HG03354 (cell line): Measurements from ENCODE around the gene RAD50.
"Not testable (repeated sequence)": the region's sequence is repeated elsewhere in the genome, so short reads cannot be mapped to it uniquely, and the experiment has no call there.

Experiments used
- ATAC-seq: cut with Tn5 transposase; IDR thresholded peaks from one replicate; pipeline ENCODE4 v1.9.1; 2021; ENCODE audit warnings: mild to moderate bottlenecking; ENCODE audit not compliant: unreplicated experiment, poor library complexity, severe bottlenecking

RAD50 gene

DNA sequence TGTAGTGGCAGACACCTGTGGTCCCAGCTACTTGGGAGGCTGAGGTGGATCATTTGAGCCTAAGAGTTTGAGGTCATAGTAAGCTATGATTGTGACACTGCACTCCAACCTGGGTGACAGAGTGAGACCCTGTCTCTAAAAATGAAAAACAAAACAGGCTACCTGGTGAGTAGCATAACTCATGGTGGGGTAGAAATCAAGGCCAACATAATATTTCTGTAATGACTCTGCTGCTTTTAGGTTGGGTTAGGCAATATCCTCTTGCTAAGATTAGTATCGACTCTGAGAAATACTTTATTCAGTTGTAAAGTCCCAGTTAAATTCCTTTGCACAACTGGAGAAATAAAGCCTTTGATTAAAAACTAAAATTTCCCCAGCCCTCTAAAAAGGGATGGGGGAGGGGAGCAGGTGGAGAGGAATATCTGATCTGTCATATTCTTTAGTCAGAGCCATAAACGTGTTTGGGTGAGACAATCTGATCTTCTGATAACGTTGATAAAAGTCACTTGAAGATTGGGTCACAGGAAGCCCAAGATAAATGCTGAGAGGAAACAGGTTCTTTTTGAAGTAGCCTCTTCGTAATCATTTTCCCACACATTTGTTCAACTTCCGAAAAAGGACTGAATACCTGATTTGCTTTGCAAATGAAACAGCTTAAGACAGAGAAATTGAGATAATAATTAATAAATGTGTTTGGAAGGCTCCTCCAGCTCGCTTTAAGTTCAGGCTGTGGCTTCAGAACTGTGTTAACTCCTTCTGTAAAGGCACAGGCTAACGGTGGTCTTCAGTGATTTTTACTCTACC, 132.0 kb downstream of the RAD50 start:
- ATAC-seq, result peak; percentile 64

DNA sequence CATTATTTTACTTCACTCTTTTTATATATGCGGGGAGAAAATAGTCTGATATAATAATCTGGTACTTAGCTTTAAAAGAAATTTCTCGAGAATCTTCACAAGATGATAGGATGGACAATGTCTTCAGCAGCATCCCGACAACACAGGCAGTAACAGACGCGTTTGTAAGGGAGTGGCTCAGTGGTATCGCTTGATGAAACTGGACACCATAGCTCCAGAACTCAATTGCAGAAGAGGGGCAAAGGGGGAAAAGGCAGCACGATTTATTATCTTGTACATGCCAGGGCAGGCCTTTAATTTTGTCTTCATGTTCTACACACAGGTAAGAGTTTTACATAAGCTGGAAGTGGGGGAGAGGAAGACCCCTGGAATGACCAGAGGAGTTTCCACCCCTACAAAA, 132.7 kb downstream of the RAD50 start:
- no peak for ATAC-seq

DNA sequence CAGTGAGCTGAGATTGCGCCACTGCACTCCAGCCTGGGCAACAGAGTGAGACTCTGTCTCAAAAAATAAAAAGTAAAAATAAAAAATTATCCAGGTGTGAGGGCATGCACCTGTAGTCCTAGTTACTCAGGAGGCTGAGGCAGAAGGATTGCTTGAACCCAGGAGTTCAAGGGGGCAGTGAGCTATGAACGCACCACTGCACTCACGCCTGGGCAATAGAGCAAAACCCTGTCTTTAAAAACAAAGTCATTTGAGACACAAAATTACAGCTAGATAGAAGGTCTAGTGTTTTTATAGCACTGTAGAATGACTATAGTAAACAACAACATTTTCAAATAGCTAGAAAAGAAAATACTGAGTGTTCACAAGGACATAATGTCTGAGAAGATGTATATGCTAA, 133.4 kb downstream of the RAD50 start:
- no peak for ATAC-seq

DNA sequence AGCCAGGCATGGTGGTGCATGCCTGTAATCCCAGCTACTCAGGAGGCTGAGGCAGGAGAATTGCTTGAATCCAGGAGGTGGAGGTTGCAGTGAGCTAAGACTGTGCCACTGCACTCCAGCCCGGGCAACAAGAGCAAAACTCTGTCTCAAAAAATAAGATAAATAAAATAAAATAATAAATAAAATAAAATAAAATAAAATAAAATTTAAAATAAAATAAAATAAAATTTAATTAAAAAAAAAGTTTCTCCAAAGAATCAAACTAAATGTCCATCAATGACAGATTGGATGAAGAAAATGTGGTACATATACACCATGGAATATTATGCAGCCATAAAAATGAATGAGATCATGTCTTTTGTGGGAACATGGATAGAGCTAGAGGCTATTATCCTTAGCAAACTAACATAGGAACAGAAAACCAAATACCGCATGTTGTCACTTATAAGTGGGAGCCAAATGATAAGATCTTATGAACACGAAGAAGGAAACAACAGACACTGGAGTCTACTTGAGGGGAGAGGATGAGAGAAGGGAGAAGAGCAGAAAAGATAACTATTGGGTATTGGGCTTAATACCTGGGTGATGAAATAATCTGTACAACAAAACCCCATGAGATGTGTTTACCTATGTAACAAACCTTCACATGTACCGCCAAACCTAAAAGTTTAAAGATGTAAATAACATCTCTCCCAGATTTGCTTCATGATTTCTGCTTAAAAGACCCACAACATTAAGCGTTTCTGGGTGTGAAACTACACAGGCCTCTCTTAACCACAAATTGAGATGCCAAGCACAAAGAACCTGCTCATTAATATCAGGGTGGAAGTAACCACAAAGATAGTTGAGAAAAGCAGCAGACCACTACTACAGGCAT, 135.2 kb downstream of the RAD50 start:
- ATAC-seq, result not testable (repeated sequence)

DNA sequence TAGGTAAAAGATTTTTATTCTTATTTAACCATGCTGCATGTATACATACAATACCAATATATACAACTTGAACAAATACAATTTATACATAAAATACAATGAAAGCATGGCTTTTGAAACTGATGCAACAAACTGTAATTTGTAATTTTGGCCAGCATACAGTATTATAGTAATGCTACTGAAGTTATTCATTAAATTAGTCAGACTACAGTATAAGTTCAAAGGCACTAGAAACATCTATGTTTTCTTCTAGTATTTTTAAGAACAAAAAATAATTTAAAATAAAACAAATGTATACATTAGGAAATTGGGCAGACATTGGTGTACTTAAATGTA, 135.8 kb downstream of the RAD50 start:
- ATAC-seq, result no peak
